GM08714 (cell line): ENCODE measurements around the gene BTG2.

Experiments used
- H3K4me3 ChIP-seq: fragments of 200-500 bp; sonication (Bioruptor generic); 2 replicates; pipeline ENCODE4 v1.5.1; 2014; ENCODE audit warnings: mild to moderate bottlenecking, low read length, inconsistent platforms
- ZNF274 ChIP-seq: IDR thresholded peaks from 2 replicates; pipeline ENCODE4 v1.6.1; 2012; ENCODE audit warnings: mild to moderate bottlenecking, low read depth, low read length

BTG2 gene

GRCh38 chr1:203272633-203273205 is 32.6 kb upstream of the BTG2 start:
- TF ChIP-seq ZNF274, result no peak
- no peak overlapping the region for H3K4me3 ChIP-seq

- H3K4me3 ChIP-seq, result peak overlapping the region; percentile 37; the same call in 1 of the 2 replicates
- no peak for TF ChIP-seq ZNF274
Measured at GRCh38 chr1:203273206-203273868, 32.0 kb upstream of the BTG2 start.

GRCh38 chr1:203273869-203274602 is 31.3 kb upstream of the BTG2 start:
- no peak for TF ChIP-seq ZNF274
- H3K4me3 ChIP-seq, result peak overlapping the region; percentile 37; the same call in 1 of the 2 replicates

- TF ChIP-seq ZNF274, result no peak
- no peak overlapping the region for H3K4me3 ChIP-seq
Measured at GRCh38 chr1:203274603-203275381, 30.5 kb upstream of the BTG2 start.

GRCh38 chr1:203275656-203276272 is 29.6 kb upstream of the BTG2 start:
- no peak for TF ChIP-seq ZNF274

GRCh38 chr1:203276408-203276807 is 28.9 kb upstream of the BTG2 start:
- H3K4me3 ChIP-seq, result no peak overlapping the region
- no peak for TF ChIP-seq ZNF274

More at GRCh38 chr1:203275656-203276272, 29.6 kb upstream of the BTG2 start:
- no peak overlapping the region for H3K4me3 ChIP-seq

- no peak for TF ChIP-seq ZNF274
- H3K4me3 ChIP-seq, result no peak overlapping the region
Measured at GRCh38 chr1:203276916-203277545, 28.3 kb upstream of the BTG2 start.

GRCh38 chr1:203278082-203278884 is 27.0 kb upstream of the BTG2 start:
- no peak for TF ChIP-seq ZNF274
- H3K4me3 ChIP-seq, result no peak overlapping the region; the same call in 1 of the 2 replicates

GRCh38 chr1:203278885-203279406 is 26.4 kb upstream of the BTG2 start:
- TF ChIP-seq ZNF274, result no peak
- no peak overlapping the region for H3K4me3 ChIP-seq

GRCh38 chr1:203280061-203280460 is 25.3 kb upstream of the BTG2 start:
- no peak overlapping the region for H3K4me3 ChIP-seq
- no peak for TF ChIP-seq ZNF274

GRCh38 chr1:203281033-203281432 is 24.3 kb upstream of the BTG2 start:
- no peak overlapping the region for H3K4me3 ChIP-seq
- TF ChIP-seq ZNF274, result no peak

- H3K4me3 ChIP-seq, result no peak overlapping the region
- TF ChIP-seq ZNF274, result no peak
Measured at GRCh38 chr1:203281851-203282661, 23.3 kb upstream of the BTG2 start.
